ENCODE measurements around the gene LAIR1.

The LAIR1 gene

GRCh38 chr19:54319049-54319448 is 45.7 kb downstream of the LAIR1 start:
- DNase-seq (ENCODE audit: low read depth in 4 of 4, low spot score in 1 of 4), result no peak

GRCh38 chr19:54317965-54318240 is 46.8 kb downstream of the LAIR1 start:
- DNase-seq (ENCODE audit: low read depth in 4 of 4, low spot score in 1 of 4), result no peak

DNA sequence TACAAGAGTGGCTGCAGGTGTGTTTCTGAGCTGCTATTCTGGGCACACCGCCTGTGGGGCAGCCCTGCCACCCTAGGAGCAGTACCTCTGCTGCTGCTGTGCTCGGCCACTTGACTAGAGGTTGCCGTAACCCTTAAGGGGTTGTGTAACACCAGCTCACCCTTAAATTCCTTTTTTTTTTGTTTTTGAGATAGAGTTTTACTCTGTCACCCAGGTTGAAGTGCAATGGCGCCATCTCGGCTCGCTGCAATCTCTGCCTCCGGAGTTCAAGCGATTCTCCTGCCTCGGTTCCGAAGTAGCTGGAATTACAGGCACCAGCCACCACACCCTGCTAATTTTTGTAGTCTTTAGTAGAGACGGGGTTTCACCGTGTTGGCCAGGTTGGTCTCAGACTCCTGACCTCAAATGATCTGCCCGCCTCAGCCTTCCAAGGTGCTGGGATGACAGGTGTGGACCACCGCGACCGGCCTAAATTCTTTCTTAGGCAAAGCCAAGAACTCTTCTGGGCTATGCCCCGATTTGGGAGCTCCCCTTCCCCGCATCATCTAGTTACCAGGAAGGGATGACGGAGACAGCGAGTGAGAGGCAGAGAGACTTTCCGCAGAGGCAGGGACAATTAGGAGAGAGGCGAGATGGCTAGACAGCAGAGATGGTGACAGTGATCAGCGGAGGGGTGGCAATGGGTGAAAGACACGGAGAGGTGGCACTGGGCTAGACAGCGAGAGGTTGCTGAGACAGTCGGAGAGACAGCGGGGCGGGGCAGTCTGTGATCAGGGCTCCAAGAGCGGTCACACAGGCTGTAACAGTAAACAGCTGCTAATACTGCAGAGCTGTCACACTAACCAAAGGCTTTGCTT is 47.4 kb downstream of the LAIR1 start:
- no peak for DNase-seq (ENCODE audit: low read depth in 4 of 4, low spot score in 1 of 4)

GRCh38 chr19:54316746-54317107 is 48.0 kb downstream of the LAIR1 start:
- DNase-seq (ENCODE audit: low read depth in 4 of 4, low spot score in 1 of 4), result no peak

GRCh38 chr19:54315956-54316355 is 48.8 kb downstream of the LAIR1 start:
- DNase-seq (ENCODE audit: low read depth in 4 of 4, low spot score in 1 of 4), result no peak

- DNase-seq (ENCODE audit: low read depth in 4 of 4, low spot score in 1 of 4), result no peak
These were observed 52.0 kb downstream of the LAIR1 start, which contains the start of gene LILRA5 for GRCh38 chr19:54312436-54313377. TSS of gene LILRA5 (minus strand) at chr19:54313166. CDS start at chr19:54313019, 147 bp downstream.

- no peak for DNase-seq (ENCODE audit: low read depth in 4 of 4, low spot score in 1 of 4)
These were observed 52.7 kb downstream of the LAIR1 start for GRCh38 chr19:54312011-54312410.

DNA sequence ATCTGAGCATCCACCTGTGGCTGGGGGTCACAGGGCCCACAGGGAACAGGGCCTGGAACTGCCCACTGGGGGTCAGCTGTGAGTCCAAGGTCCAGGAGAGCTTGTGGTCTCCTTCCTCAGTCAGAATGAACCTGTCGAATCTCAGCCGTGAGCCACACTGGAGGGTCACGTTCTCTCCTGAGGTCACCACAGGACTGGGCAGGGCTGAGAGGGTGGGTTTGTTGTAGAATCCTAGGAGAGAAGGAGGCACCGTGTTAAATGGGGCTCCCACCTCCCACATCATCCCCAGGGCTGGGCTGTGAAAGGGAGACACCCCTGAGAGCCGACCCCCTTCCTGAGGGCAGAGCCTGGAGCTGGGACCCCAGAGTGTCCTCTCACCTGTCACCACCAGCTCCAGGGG is 53.2 kb downstream of the LAIR1 start:
- DNase-seq (ENCODE audit: low read depth in 4 of 4, low spot score in 1 of 4), result no peak

GRCh38 chr19:54310543-54310942 is 54.2 kb downstream of the LAIR1 start:
- DNase-seq (ENCODE audit: low read depth in 4 of 4, low spot score in 1 of 4), result no peak

DNA sequence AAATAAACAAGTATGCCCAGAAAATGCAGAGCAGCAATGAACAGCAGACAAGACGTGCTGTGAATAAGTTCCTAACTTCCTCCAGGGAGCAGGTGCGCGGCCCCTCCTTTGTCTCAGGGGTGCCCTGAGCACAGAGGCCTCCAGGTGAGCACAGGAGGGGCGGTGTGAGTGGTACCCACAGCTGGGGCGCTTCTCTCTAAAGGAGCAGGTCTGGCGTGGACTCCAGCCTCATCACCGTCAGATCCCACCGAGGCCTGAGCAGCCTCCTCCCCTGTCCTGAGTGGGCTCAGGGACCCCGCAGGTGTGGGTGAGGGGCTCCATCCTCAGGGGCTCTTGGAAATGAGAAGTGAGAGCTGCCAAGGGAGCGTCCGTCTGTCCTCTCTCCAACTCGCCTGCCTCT is 54.9 kb downstream of the LAIR1 start:
- DNase-seq (ENCODE audit: low read depth in 4 of 4, low spot score in 1 of 4), result no peak

GRCh38 chr19:54307389-54308020 is 57.2 kb downstream of the LAIR1 start:
- no peak for DNase-seq (ENCODE audit: low read depth in 4 of 4, low spot score in 1 of 4)

- DNase-seq (ENCODE audit: low read depth in 4 of 4, low spot score in 1 of 4), result no peak
These were observed 59.6 kb downstream of the LAIR1 start for GRCh38 chr19:54305141-54305540.

- DNase-seq (ENCODE audit: low read depth in 4 of 4, low spot score in 1 of 4), result no peak
These were observed 62.5 kb downstream of the LAIR1 start for GRCh38 chr19:54302257-54302656.
